HCT116 (cell line): ENCODE results near the gene ITPR1. TPM values are rescaled to one million over a fixed set of nuclear protein-coding genes. Genes with fewer than 3 reads are reported as not detected.

Experiments
- ATAC-seq: fragments of 200-7000 bp; cut with Tn5 transposase; 2 replicates; pipeline ENCODE4 v1.9.1; 2020; ENCODE audit warnings: mild to moderate bottlenecking, moderate library complexity
- BruUV-seq: library from RNA; stranded (reverse); fragments of 400-500 nt; replicated peaks from 2 replicates; lab custom pipeline; 2021; lab: Mats Ljungman, UMichigan
- CTCF ChIA-PET: fragments of 300-600 bp; sonication (Branson Sonifier 250); formaldehyde crosslinking; loops from one replicate; lab custom pipeline; 2021; ENCODE audit warnings: antibody characterized with exemption; lab: Charles Lee
- POLR2A ChIA-PET: fragments of 300-600, 350-600 bp; sonication (Branson Sonifier 250); formaldehyde crosslinking; loops from one replicate; lab custom pipeline; 2021; ENCODE audit warnings: antibody characterized with exemption; lab: Charles Lee
- RAD21 ChIA-PET, 2 experiments: fragments of 300-600 bp; sonication (Branson Sonifier 250); formaldehyde crosslinking; loops; one replicate each; lab custom pipeline; 2023; ENCODE audit warnings: low total read pairs in 2 of 2; ENCODE audit not compliant: uncharacterized antibody in 2 of 2, unreplicated experiment in 2 of 2, low non-redundant PET in 1 of 2; lab: Charles Lee
- DNase-seq: peaks from one replicate; pipeline ENCODE4 v3.0.0-alpha.2; 2010; ENCODE audit warnings: low read depth, low spot score
- H2AFZ ChIP-seq: fragments of 200-600 bp; shearing (Covaris generic), sonication (generic); 2 replicates; pipeline ENCODE4 v1.6.1; 2017; ENCODE audit warnings: low read depth, mixed run types, mixed read lengths, antibody characterized with exemption, low read length; ENCODE audit not compliant: poor library complexity, severe bottlenecking
- H3K27ac ChIP-seq: 2 replicates; pipeline ENCODE4 v1.5.1; 2012; ENCODE audit warnings: low read depth, low read length
- H3K27me3 ChIP-seq: fragments of 200-600 bp; sonication (generic); 2 replicates; pipeline ENCODE4 v1.6.1; 2016; ENCODE audit warnings: mixed run types, low read length, mixed read lengths; ENCODE audit not compliant: insufficient read depth
- H3K36me3 ChIP-seq, 2 experiments: fragments of 200-500 bp in 1 of 2; fragments of 200-600 bp in 1 of 2; sonication (Bioruptor generic) in 1 of 2; sonication (generic) in 1 of 2; 2 replicates each; pipeline versions ENCODE4 v1.5.1 to v1.6.1; 2014 to 2016; ENCODE audit warnings: low read length in 2 of 2, inconsistent platforms in 1 of 2, mixed read lengths in 1 of 2, mixed run types in 1 of 2; ENCODE audit not compliant: insufficient read depth in 2 of 2, control insufficient read depth in 1 of 2
- H3K4me1 ChIP-seq, 2 experiments: fragments of 200-600 bp in 1 of 2; sonication (generic) in 1 of 2; 2 replicates each; pipeline versions ENCODE4 v1.5.1 to v1.6.1; 2012 to 2017; ENCODE audit warnings: low read length in 2 of 2, inconsistent platforms in 1 of 2, mild to moderate bottlenecking in 1 of 2, mixed read lengths in 1 of 2, mixed run types in 1 of 2, moderate library complexity in 1 of 2; ENCODE audit not compliant: insufficient read depth in 2 of 2, control insufficient read depth in 1 of 2
- H3K4me2 ChIP-seq: fragments of 200-600 bp; sonication (generic); 2 replicates; pipeline ENCODE4 v1.6.1; 2017; ENCODE audit warnings: mixed run types, low read length, mixed read lengths
- H3K4me3 ChIP-seq, 2 experiments: fragments of 200-600 bp in 1 of 2; sonication (generic) in 1 of 2; replicated peaks in 1 of 2; 2 replicates each; pipeline ENCODE4 v1.5.1; 2011 to 2016; ENCODE audit warnings: low read length in 2 of 2, control low read depth in 1 of 2, low read depth in 1 of 2, mild to moderate bottlenecking in 1 of 2, mixed read lengths in 1 of 2, mixed run types in 1 of 2
- H3K79me2 ChIP-seq: fragments of 200-600 bp; sonication (generic); 2 replicates; pipeline ENCODE4 v1.6.1; 2017; ENCODE audit warnings: mild to moderate bottlenecking, mixed run types, low read length, moderate library complexity, mixed read lengths; ENCODE audit not compliant: insufficient read depth
- H3K9ac ChIP-seq: fragments of 200-600 bp; sonication (generic); 2 replicates; pipeline ENCODE4 v1.6.1; 2016; ENCODE audit warnings: low read length, mixed read lengths
- H3K9me2 ChIP-seq: fragments of 200-600 bp; sonication (generic), shearing (Covaris generic); 2 replicates; pipeline ENCODE4 v1.6.1; 2017; ENCODE audit warnings: mixed run types, mild to moderate bottlenecking, moderate library complexity; ENCODE audit not compliant: insufficient read depth
- H3K9me3 ChIP-seq, 2 experiments: fragments of 200-500 bp in 1 of 2; fragments of 200-600 bp in 1 of 2; sonication (Bioruptor generic) in 1 of 2; sonication (generic) in 1 of 2; 2 replicates each; pipeline ENCODE4 v1.6.1; 2014 to 2017; ENCODE audit warnings: low read length in 2 of 2, mixed read lengths in 2 of 2, inconsistent platforms in 1 of 2, low read depth in 1 of 2, mild to moderate bottlenecking in 1 of 2, mixed run types in 1 of 2, moderate library complexity in 1 of 2; ENCODE audit not compliant: control insufficient read depth in 1 of 2, insufficient read depth in 1 of 2
- H4K20me1 ChIP-seq: fragments of 200-600 bp; sonication (generic), shearing (Covaris generic); 2 replicates; pipeline ENCODE4 v1.6.1; 2017; ENCODE audit warnings: mixed run types, mild to moderate bottlenecking, moderate library complexity; ENCODE audit not compliant: insufficient read depth
- ATF3 ChIP-seq: IDR thresholded peaks from 2 replicates; pipeline ENCODE4 v1.6.1; 2012
- CBX3 ChIP-seq: IDR thresholded peaks from 2 replicates; pipeline ENCODE4 v1.6.1; 2012; ENCODE audit warnings: low read depth
- CTCF ChIP-seq, 3 experiments: fragments of 200-600 bp in 1 of 3; sonication (generic) in 1 of 3; IDR thresholded peaks in 2 of 3; conservative IDR thresholded peaks in 1 of 3; 2 replicates each; pipeline ENCODE4 v1.5.1; 2012 to 2017; ENCODE audit warnings: low read depth in 2 of 3, low read length in 2 of 3, antibody characterized with exemption in 1 of 3, borderline replicate concordance in 1 of 3, control low read depth in 1 of 3, mild to moderate bottlenecking in 1 of 3, mixed read lengths in 1 of 3, mixed run types in 1 of 3, moderate library complexity in 1 of 3; ENCODE audit not compliant: insufficient read depth in 1 of 3
- EGR1 ChIP-seq: IDR thresholded peaks from 2 replicates; pipeline ENCODE4 v1.6.1; 2012; ENCODE audit warnings: low read depth
- ELF1 ChIP-seq: IDR thresholded peaks from 2 replicates; pipeline ENCODE4 v1.6.1; 2012; ENCODE audit warnings: low read depth, borderline replicate concordance
- EZH2 ChIP-seq: fragments of 200-600 bp; sonication (generic); IDR thresholded peaks from 2 replicates; pipeline ENCODE4 v1.6.1; 2017; ENCODE audit warnings: antibody characterized with exemption, mixed run types
- FOSL1 ChIP-seq: IDR thresholded peaks from 2 replicates; pipeline ENCODE4 v1.6.1; 2012; ENCODE audit warnings: low read depth
- MAX ChIP-seq: IDR thresholded peaks from 2 replicates; pipeline ENCODE4 v1.6.1; 2012
- POLR2AphosphoS5 ChIP-seq: IDR thresholded peaks from 2 replicates; pipeline ENCODE4 v1.6.1; 2011; ENCODE audit warnings: mild to moderate bottlenecking, low read depth, low read length, moderate library complexity
- RAD21 ChIP-seq: IDR thresholded peaks from 2 replicates; pipeline ENCODE4 v1.6.1; 2012; ENCODE audit warnings: low read depth, mild to moderate bottlenecking
- SP1 ChIP-seq: IDR thresholded peaks from 2 replicates; pipeline ENCODE4 v1.6.1; 2012; ENCODE audit warnings: low read depth
- TCF7L2 ChIP-seq: IDR thresholded peaks from 2 replicates; pipeline ENCODE4 v1.7.0; 2011; ENCODE audit warnings: borderline replicate concordance, inconsistent platforms; ENCODE audit not compliant: insufficient read depth, insufficient read length; ENCODE audit errors: extremely low read depth
- YY1 ChIP-seq: IDR thresholded peaks from 2 replicates; pipeline ENCODE4 v1.6.1; 2011; ENCODE audit warnings: low read length, low read depth, moderate library complexity, mild to moderate bottlenecking; ENCODE audit not compliant: insufficient replicate concordance; ENCODE audit errors: extremely low read depth
- ZFX ChIP-seq: fragments of 450-650 bp; IDR thresholded peaks from 2 replicates; pipeline ENCODE4 v1.6.1; 2017
- ZNF274 ChIP-seq: fragments of 200-500 bp; sonication (Bioruptor generic); IDR thresholded peaks from 2 replicates; pipeline ENCODE4 v1.6.1; 2014; ENCODE audit warnings: mild to moderate bottlenecking, low read depth, low read length, inconsistent platforms
- intact Hi-C: fragments of 100-400 bp; cut with micrococcal nuclease; formaldehyde crosslinking; loops from 2 replicates; pipeline ENCODE4 v1.10.0; 2022
- total RNA-seq: library from RNA; stranded (reverse); gene quantifications from one replicate; pipeline ENCODE4 v1.2.1, GENCODE V29; 2021; ENCODE audit not compliant: unreplicated experiment

Gene ITPR1
- total RNA-seq, 1 experiment from 2014 or later = 9.2 TPM

GRCh38 chr3:4666071-4666470, 172.9 kb downstream of the ITPR1 start (continued):
- no peak for TF ChIP-seq RAD21
- no peak for TF ChIP-seq CBX3
- no peak for TF ChIP-seq YY1
- TF ChIP-seq ATF3 = no peak
- TF ChIP-seq TCF7L2 = no peak
- TF ChIP-seq ELF1 = no peak
- TF ChIP-seq ZFX = no peak
- TF ChIP-seq MAX = no peak
- TF ChIP-seq FOSL1 = no peak
- TF ChIP-seq EZH2 = no peak
- no peak for TF ChIP-seq SP1
- TF ChIP-seq POLR2AphosphoS5 = no peak
- TF ChIP-seq ZNF274 = no peak

GRCh38 chr3:4670352-4670751, 177.2 kb downstream of the ITPR1 start:
- ChIA-PET RAD21 (no interaction called here), CTCF (interaction anchor here (0.9 kb wide), 2 partner anchors 11 to 41 kb away, joined by 3 read pairs; no protein-coding TSS in a partner anchor), POLR2A (no interaction called here)
- Histone ChIP-seq H4K20me1 (no peaks in the 10 kb centered on the region), H3K27me3 (no peaks in the 10 kb centered on the region; the same call in 1 of the 2 replicates), H2AFZ (no peak overlapping the region), H3K4me3 (no peak overlapping the region), H3K9ac (no peak overlapping the region), H3K79me2 (no peaks in the 10 kb centered on the region), H3K9me2 (no peaks in the 10 kb centered on the region), H3K27ac (no peak overlapping the region), H3K4me1 (no peaks in the 10 kb centered on the region), H3K4me2 (no peak overlapping the region), H3K9me3 (no peaks in the 10 kb centered on the region), H3K36me3 (no peaks in the 10 kb centered on the region)
- DNase-seq (no peak), ATAC-seq (peak; percentile 97)
- BruUV-seq = no TSS peak
- TF ChIP-seq CTCF (IDR thresholded peaks at IDR 0.05 in 2 of 3, conservative IDR thresholded peaks at IDR 0.05 in 1 of 3; ENCODE audit: borderline replicate concordance in 1 of 3, insufficient read depth in 1 of 3, low read depth in 2 of 3, low read length in 2 of 3) (peak; percentile 9 to 70 (median 63); a peak in 5 of 6 replicates), POLR2AphosphoS5 (no peak), RAD21 (peak; percentile 32; the same call in 1 of the 2 replicates), EGR1 (no peak), EZH2 (no peak)
- intact Hi-C loops = no loop called here
